ENCODE results near the gene FGF1.

GRCh38 chr5:142671266-142671665, 14.6 kb downstream of the FGF1 start:
- TF ChIP-seq POLR2AphosphoS5 (IDR thresholded peaks at IDR 0.05; ENCODE audit: low read depth, low read length) (no peak), POLR2A (IDR thresholded peaks at IDR 0.05; ENCODE audit: low read depth, low read length) (no peak), TAF1 (IDR thresholded peaks at IDR 0.05; ENCODE audit: low read depth, low read length) (no peak), PAX5 (IDR thresholded peaks at IDR 0.05; ENCODE audit: insufficient read depth, low read length, severe bottlenecking) (no peak), POU2F2 (IDR thresholded peaks at IDR 0.05; ENCODE audit: low read depth, low read length) (no peak), SPI1 (IDR thresholded peaks at IDR 0.05; ENCODE audit: low read depth, low read length) (no peak)

Data from GM12891 (cell line).